IMR-90 (cell line): ENCODE results near the gene ZNF48. TPM values are rescaled to one million over a fixed set of nuclear protein-coding genes. Genes with fewer than 3 reads are reported as not detected.

Source experiments
- ATAC-seq: fragments of 200-7000 bp; cut with Tn5 transposase; 2 replicates; pipeline ENCODE4 v1.9.1; 2020; ENCODE audit warnings: low read depth, mild to moderate bottlenecking, moderate library complexity
- BruUV-seq: library from RNA; stranded (reverse); fragments of 400-500 nt; replicated peaks from 2 replicates; lab custom pipeline; 2021; lab: Mats Ljungman, UMichigan
- CTCF ChIA-PET: fragments of 300-600 bp; formaldehyde crosslinking; extraction: SDS; loops from one replicate; lab custom pipeline; 2021; ENCODE audit warnings: antibody characterized with exemption; lab: Yijun Ruan, JAX
- POLR2A ChIA-PET: fragments of 300-600 bp; sonication (Branson Sonifier 250); formaldehyde crosslinking; loops from one replicate; lab custom pipeline; 2022; ENCODE audit warnings: antibody characterized with exemption; ENCODE audit not compliant: unreplicated experiment; lab: Charles Lee
- DNase-seq: peaks from one replicate; pipeline ENCODE4 v3.0.0; 2013
- H2AFZ ChIP-seq: replicated peaks from 2 replicates; pipeline ENCODE3; 2013; ENCODE audit warnings: low read length, mild to moderate bottlenecking; ENCODE audit not compliant: poor library complexity
- H2AK5ac ChIP-seq: 2 replicates; pipeline ENCODE4 v1.6.1; 2013; ENCODE audit warnings: low read depth, low read length, inconsistent platforms
- H2AK9ac ChIP-seq: replicated peaks from 2 replicates; pipeline ENCODE3; 2013; ENCODE audit warnings: mild to moderate bottlenecking, low read depth, low read length, moderate library complexity; ENCODE audit not compliant: poor library complexity
- H2BK120ac ChIP-seq: 2 replicates; pipeline ENCODE4 v1.6.1; 2013; ENCODE audit warnings: low read depth, low read length, inconsistent platforms
- H2BK15ac ChIP-seq: 3 replicates; pipeline ENCODE4 v1.6.1; 2013; ENCODE audit warnings: low read depth, low read length, inconsistent platforms
- H2BK20ac ChIP-seq: 2 replicates; pipeline ENCODE4 v1.6.1; 2013; ENCODE audit warnings: low read depth, mild to moderate bottlenecking, inconsistent platforms, low read length, moderate library complexity
- H2BK5ac ChIP-seq: 2 replicates; pipeline ENCODE4 v1.6.1; 2013; ENCODE audit warnings: mild to moderate bottlenecking, low read depth, low read length, inconsistent platforms; ENCODE audit not compliant: poor library complexity, severe bottlenecking
- H3K14ac ChIP-seq: replicated peaks from 2 replicates; pipeline ENCODE4 v1.6.1; 2013; ENCODE audit warnings: low read depth, low read length, inconsistent platforms
- H3K18ac ChIP-seq: 2 replicates; pipeline ENCODE4 v1.6.1; 2013; ENCODE audit warnings: low read depth, low read length, control low read depth
- H3K23ac ChIP-seq: 2 replicates; pipeline ENCODE4 v1.6.1; 2013; ENCODE audit warnings: low read depth, low read length, inconsistent platforms
- H3K27ac ChIP-seq: 2 replicates; pipeline ENCODE4 v1.5.1; 2013; ENCODE audit warnings: mild to moderate bottlenecking, control low read depth, low read length; ENCODE audit not compliant: insufficient read depth
- H3K27me3 ChIP-seq: 2 replicates; pipeline ENCODE4 v1.6.1; 2013; ENCODE audit warnings: low read length; ENCODE audit not compliant: control insufficient read depth, insufficient read depth
- H3K36me3 ChIP-seq: 2 replicates; pipeline ENCODE4 v1.6.1; 2013; ENCODE audit warnings: low read length, mixed read lengths; ENCODE audit not compliant: control insufficient read depth, insufficient read depth
- H3K4ac ChIP-seq: 2 replicates; pipeline ENCODE4 v1.6.1; 2013; ENCODE audit warnings: low read depth, low read length, inconsistent platforms
- H3K4me1 ChIP-seq: 2 replicates; pipeline ENCODE4 v1.6.1; 2013; ENCODE audit warnings: low read length, mixed read lengths; ENCODE audit not compliant: control insufficient read depth, insufficient read depth
- H3K4me2 ChIP-seq: 2 replicates; pipeline ENCODE4 v1.6.1; 2013; ENCODE audit warnings: low read depth, mild to moderate bottlenecking, control low read depth, low read length, moderate library complexity
- H3K4me3 ChIP-seq: 2 replicates; pipeline ENCODE4 v1.5.1; 2013; ENCODE audit warnings: low read depth, mild to moderate bottlenecking, control low read depth, low read length, moderate library complexity; ENCODE audit not compliant: insufficient read depth
- H3K56ac ChIP-seq: 2 replicates; pipeline ENCODE4 v1.6.1; 2013; ENCODE audit warnings: low read length, inconsistent platforms; ENCODE audit not compliant: insufficient read depth; ENCODE audit errors: extremely low read depth
- H3K79me1 ChIP-seq, 2 experiments: 2 replicates each; pipeline ENCODE4 v1.6.1; 2013; ENCODE audit warnings: low read length in 2 of 2, inconsistent platforms in 1 of 2, low read depth in 1 of 2
- H3K9ac ChIP-seq: 2 replicates; pipeline ENCODE4 v1.6.1; 2013; ENCODE audit warnings: low read depth, low read length, control low read depth
- H3K9me1 ChIP-seq: 2 replicates; pipeline ENCODE4 v1.6.1; 2013; ENCODE audit warnings: low read length, inconsistent platforms; ENCODE audit not compliant: insufficient read depth
- H3K9me3 ChIP-seq: 2 replicates; pipeline ENCODE4 v1.6.1; 2013; ENCODE audit warnings: low read length; ENCODE audit not compliant: control insufficient read depth, insufficient read depth
- H4K20me1 ChIP-seq: 2 replicates; pipeline ENCODE4 v1.6.1; 2013; ENCODE audit warnings: low read length, inconsistent platforms; ENCODE audit not compliant: insufficient read depth
- H4K5ac ChIP-seq: 2 replicates; pipeline ENCODE4 v1.6.1; 2013; ENCODE audit warnings: mild to moderate bottlenecking, low read depth, low read length, control low read depth
- H4K8ac ChIP-seq, 2 experiments: 2 replicates each; pipeline ENCODE4 v1.6.1; 2013; ENCODE audit warnings: low read depth in 2 of 2, low read length in 2 of 2, control low read depth in 1 of 2, inconsistent platforms in 1 of 2
- H4K91ac ChIP-seq: 2 replicates; pipeline ENCODE4 v1.6.1; 2013; ENCODE audit warnings: low read depth, low read length, inconsistent platforms; ENCODE audit not compliant: insufficient read depth
- BHLHE40 ChIP-seq: fragments of 150-350 bp; IDR thresholded peaks from 2 replicates; pipeline ENCODE4 v1.6.1; 2016; ENCODE audit warnings: mild to moderate bottlenecking, low read depth, low read length
- CEBPB ChIP-seq: IDR thresholded peaks from 2 replicates; pipeline ENCODE4 v1.6.1; 2012; ENCODE audit warnings: low read depth, low read length, improper control_type of control experiment
- CTCF ChIP-seq: conservative IDR thresholded peaks from 2 replicates; pipeline ENCODE4 v1.5.1; 2012; ENCODE audit warnings: mild to moderate bottlenecking, low read depth, low read length, improper control_type of control experiment
- FOS ChIP-seq: fragments of 150-350 bp; IDR thresholded peaks from 2 replicates; pipeline ENCODE4 v1.6.1; 2016; ENCODE audit warnings: low read depth, low read length
- MAFK ChIP-seq: IDR thresholded peaks from 2 replicates; pipeline ENCODE4 v1.6.1; 2012; ENCODE audit warnings: low read depth, low read length, improper control_type of control experiment
- MAZ ChIP-seq: IDR thresholded peaks from 2 replicates; pipeline ENCODE4 v1.6.1; 2012; ENCODE audit warnings: low read depth, mild to moderate bottlenecking, low read length, improper control_type of control experiment, moderate library complexity, borderline replicate concordance
- MXI1 ChIP-seq: IDR thresholded peaks from 2 replicates; pipeline ENCODE4 v1.6.1; 2012; ENCODE audit warnings: low read depth, mild to moderate bottlenecking, low read length, moderate library complexity, borderline replicate concordance
- POLR2A ChIP-seq: IDR thresholded peaks from 2 replicates; pipeline ENCODE4 v1.6.1; 2012; ENCODE audit warnings: mild to moderate bottlenecking, low read depth, low read length
- RAD21 ChIP-seq: IDR thresholded peaks from 2 replicates; pipeline ENCODE4 v1.6.1; 2012; ENCODE audit warnings: low read length, improper control_type of control experiment
- RCOR1 ChIP-seq: IDR thresholded peaks from 2 replicates; pipeline ENCODE4 v1.6.1; 2012; ENCODE audit warnings: mild to moderate bottlenecking, low read length, improper control_type of control experiment; ENCODE audit not compliant: insufficient replicate concordance
- RFX5 ChIP-seq: IDR thresholded peaks from 2 replicates; pipeline ENCODE4 v1.8.0; 2012; ENCODE audit warnings: low read depth, mild to moderate bottlenecking, low read length, moderate library complexity
- SMC3 ChIP-seq: fragments of 150-350 bp; IDR thresholded peaks from 2 replicates; pipeline ENCODE4 v1.6.1; 2016; ENCODE audit warnings: low read depth, mild to moderate bottlenecking, antibody characterized with exemption, low read length, moderate library complexity
- WGBS, 2 experiments: methylation state at CpG; one replicate each; pipeline versions ENCODE4 v1.1.5 to v1.1.7; 2013; ENCODE audit warnings: missing lambda C conversion rate in 2 of 2; ENCODE audit not compliant: insufficient read length in 1 of 2; ENCODE audit errors: extremely low coverage in 2 of 2; 5-methylcytosine and 5-hydroxymethylcytosine counted together
- dilution Hi-C: fragments of 300-500 bp; cut with HindIII; formaldehyde crosslinking; loops from one replicate; pipeline ENCODE4 v1.14.3; 2018; ENCODE audit warnings: low sequenced_read_pairs; ENCODE audit not compliant: unreplicated experiment
- in situ Hi-C: fragments of 300-500 bp; cut with MboI; formaldehyde crosslinking; loops from 3 replicates; pipeline ENCODE4 v1.14.3; 2019; ENCODE audit warnings: low sequenced_read_pairs, inconsistent platforms, mixed read lengths
- intact Hi-C: fragments of 100-400 bp; cut with micrococcal nuclease; formaldehyde crosslinking; loops from 2 replicates; pipeline ENCODE4 v1.10.0; 2022
- polyA plus RNA-seq, 3 experiments: library from polyadenylated mRNA; depleted of rRNA; stranded (reverse); fragments of >200 nt; gene quantifications; 2 replicates each; pipeline ENCODE4 v1.2.3, GENCODE V29; 2012; ENCODE audit warnings: low replicate concordance in 1 of 3
- total RNA-seq: library from RNA; depleted of rRNA; stranded (reverse); fragments of >200 nt; gene quantifications from 2 replicates; pipeline ENCODE4 v1.2.3, GENCODE V29; 2012
- TF ChIP-seq, protein P1 (sequence below): fragments of 150-350 bp; IDR thresholded peaks from 2 replicates; pipeline ENCODE4 v1.6.1; 2016; ENCODE audit warnings: low read depth, mild to moderate bottlenecking, low read length, moderate library complexity, borderline replicate concordance
- TF ChIP-seq, protein P2 (sequence below): fragments of 150-350 bp; IDR thresholded peaks from 2 replicates; pipeline ENCODE4 v1.6.1; 2017; ENCODE audit warnings: mild to moderate bottlenecking, antibody characterized with exemption, low read length, low read depth

Gene ZNF48
- total and polyA plus RNA-seq, 2 of the 4 experiments (the other 2 are of a cell fraction) = 5.8 to 6.6 TPM

GRCh38 chr16:30429678-30430427, 34.6 kb downstream of the ZNF48 start, which contains the start of gene DCTPP1:
DCTPP1 (minus strand) TSS chr16:30430030; CDS start chr16:30429980, 50 bp downstream.
- H3K27ac ChIP-seq = no peak within 1 kb of the TSS; the same call in 1 of the 2 replicates
- POLR2A ChIA-PET = no interaction called here
- peak within 1 kb of the TSS; percentile 34; the same call in 1 of the 2 replicates for H3K56ac ChIP-seq
- peak within 1 kb of the TSS; percentile 69 for H3K4ac ChIP-seq
- dilution Hi-C loops (no loop called here), in situ Hi-C loops (no loop called here), intact Hi-C loops (loop anchor here (1.0 kb wide), 1 partner anchor 198 kb away; no protein-coding TSS in a partner anchor)
- no peaks in the 10 kb centered on the region for H3K9me3 ChIP-seq
- H2AFZ ChIP-seq = peak within 1 kb of the TSS; percentile 100
- H3K23ac ChIP-seq = peak within 1 kb of the TSS; percentile 77
- H2BK20ac ChIP-seq = no peak within 1 kb of the TSS
- H3K9me1 ChIP-seq = peaks cover 6% of the 10 kb centered on the region
- peaks cover 6% of the 10 kb centered on the region for H3K36me3 ChIP-seq
- 0% methylated on average over 13 of the region's 49 CpGs; no CpG with 5 or more reads in 1 of the 2 experiments for WGBS, 2 experiments
- H3K4me2 ChIP-seq = peak within 1 kb of the TSS; percentile 82
- H3K79me1 ChIP-seq = peaks cover 15 to 19% of the 10 kb centered on the region in 2 experiments
- no peak within 1 kb of the TSS for H2BK120ac ChIP-seq
- H2AK5ac ChIP-seq = peak within 1 kb of the TSS; percentile 40
- H3K18ac ChIP-seq = no peak within 1 kb of the TSS
- peak within 1 kb of the TSS; percentile 81 to 93 for H4K8ac ChIP-seq
- ATAC-seq (peak; percentile 100), DNase-seq (peak; percentile 98)
- peak within 1 kb of the TSS; percentile 23 for H3K9ac ChIP-seq
- H3K27me3 ChIP-seq = peaks cover 5% of the 10 kb centered on the region
- H3K4me1 ChIP-seq = peaks cover 3% of the 10 kb centered on the region; the same call in 1 of the 2 replicates
- peak within 1 kb of the TSS; percentile 72 for H3K14ac ChIP-seq
- no peak within 1 kb of the TSS for H2BK15ac ChIP-seq
- H2BK5ac ChIP-seq = no peak within 1 kb of the TSS
- H2AK9ac ChIP-seq = peak within 1 kb of the TSS; percentile 94
- H4K20me1 ChIP-seq = no peaks in the 10 kb centered on the region; the same call in 1 of the 2 replicates
- H3K4me3 ChIP-seq = peak within 1 kb of the TSS; percentile 64
- H4K91ac ChIP-seq = peak within 1 kb of the TSS; percentile 33
- peak within 1 kb of the TSS; percentile 71 for H4K5ac ChIP-seq
- no TSS peak for BruUV-seq
- CTCF ChIA-PET = interaction anchor here (0.6 to 1.5 kb wide), 10 partner anchors 9 to 511 kb away, joined by 3 to 6 read pairs (median 3); no protein-coding TSS in a partner anchor
- TF ChIP-seq MXI1 (peak; percentile 86), BHLHE40 (no peak), RFX5 (no peak), CEBPB (peak; percentile 89), FOS (no peak), RCOR1 (no peak), SMC3 (peak; percentile 78), POLR2A (no peak), RAD21 (peak; percentile 68), MAFK (no peak), CTCF (peak; percentile 79), MAZ (0 out of 2 replicates have a peak, but pooled peaks have one; percentile 24)
- TF ChIP-seq, protein P1, sequence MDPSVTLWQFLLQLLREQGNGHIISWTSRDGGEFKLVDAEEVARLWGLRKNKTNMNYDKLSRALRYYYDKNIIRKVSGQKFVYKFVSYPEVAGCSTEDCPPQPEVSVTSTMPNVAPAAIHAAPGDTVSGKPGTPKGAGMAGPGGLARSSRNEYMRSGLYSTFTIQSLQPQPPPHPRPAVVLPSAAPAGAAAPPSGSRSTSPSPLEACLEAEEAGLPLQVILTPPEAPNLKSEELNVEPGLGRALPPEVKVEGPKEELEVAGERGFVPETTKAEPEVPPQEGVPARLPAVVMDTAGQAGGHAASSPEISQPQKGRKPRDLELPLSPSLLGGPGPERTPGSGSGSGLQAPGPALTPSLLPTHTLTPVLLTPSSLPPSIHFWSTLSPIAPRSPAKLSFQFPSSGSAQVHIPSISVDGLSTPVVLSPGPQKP = no peak
- TF ChIP-seq, protein P2, sequence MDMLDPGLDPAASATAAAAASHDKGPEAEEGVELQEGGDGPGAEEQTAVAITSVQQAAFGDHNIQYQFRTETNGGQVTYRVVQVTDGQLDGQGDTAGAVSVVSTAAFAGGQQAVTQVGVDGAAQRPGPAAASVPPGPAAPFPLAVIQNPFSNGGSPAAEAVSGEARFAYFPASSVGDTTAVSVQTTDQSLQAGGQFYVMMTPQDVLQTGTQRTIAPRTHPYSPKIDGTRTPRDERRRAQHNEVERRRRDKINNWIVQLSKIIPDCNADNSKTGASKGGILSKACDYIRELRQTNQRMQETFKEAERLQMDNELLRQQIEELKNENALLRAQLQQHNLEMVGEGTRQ = peak; percentile 37
